Testis (tissue), 3 donors: Measurements from ENCODE around the gene OVAAL. TPM values are rescaled to one million over a fixed set of nuclear protein-coding genes. Genes with fewer than 3 reads are reported as not detected.

Experiments used
- DNase-seq: peaks from one replicate; pipeline ENCODE4 v3.0.0-alpha.2; 2019
- H3K27ac ChIP-seq, 2 donors: fragments of 200-600 bp; sonication (generic); one replicate each; pipeline ENCODE4 v1.5.1; 2019
- H3K27me3 ChIP-seq: fragments of 200-600 bp; sonication (generic); one replicate; pipeline ENCODE4 v1.5.1; 2019
- H3K36me3 ChIP-seq: fragments of 200-600 bp; sonication (generic); one replicate; pipeline ENCODE4 v1.5.1; 2017; ENCODE audit warnings: low read depth; ENCODE audit errors: missing control alignments
- H3K4me1 ChIP-seq: fragments of 200-600 bp; sonication (generic); one replicate; pipeline ENCODE4 v1.5.1; 2019
- H3K4me3 ChIP-seq, 2 donors: fragments of 200-600 bp; sonication (generic); one replicate each; pipeline ENCODE4 v1.5.1; 2017 to 2019
- H3K9me3 ChIP-seq: fragments of 200-600 bp; sonication (generic); one replicate; pipeline ENCODE4 v1.5.1; 2017
- CTCF ChIP-seq, 3 experiments: fragments of 450-650 bp in 2 of 3; fragments of 200-600 bp in 1 of 3; sonication (generic) in 1 of 3; IDR thresholded peaks; one replicate each; pipeline ENCODE4 v1.5.1; 2016 to 2019; ENCODE audit warnings: antibody characterized with exemption in 3 of 3, mild to moderate bottlenecking in 2 of 3, moderate library complexity in 1 of 3
- POLR2A ChIP-seq: fragments of 450-650 bp; IDR thresholded peaks from one replicate; pipeline ENCODE4 v1.6.1; 2017; ENCODE audit warnings: antibody characterized with exemption, mild to moderate bottlenecking, moderate library complexity
- WGBS, 2 donors: methylation state at CpG; one replicate each; pipeline ENCODE4 v1.1.5; 2018; 5-methylcytosine and 5-hydroxymethylcytosine counted together
- intact Hi-C: fragments of 100-400 bp; cut with DNase I; formaldehyde crosslinking; loops from one replicate; pipeline ENCODE4 v1.15.1; 2023; ENCODE audit warnings: low total_unique reads
- polyA plus RNA-seq: library from polyadenylated mRNA; stranded (reverse); fragments of 350-450 nt; fragmentation: Illumina TruSeq; extraction: RNeasy Lipid Tissue Mini Kit (QIAGEN cat#74804); gene quantifications from one replicate; pipeline ENCODE4 v1.2.3, GENCODE V29; 2014; ENCODE audit warnings: low read depth, low replicate concordance; ENCODE audit not compliant: insufficient read depth
- total RNA-seq, 2 donors: library from RNA; depleted of rRNA; stranded (reverse); fragments of >200 nt; gene quantifications; one replicate each; pipeline ENCODE4 v1.2.3, GENCODE V29; 2016

Gene OVAAL
- total and polyA plus RNA-seq, 3 donors from 2014 or later = not detected

- Histone ChIP-seq H3K4me1 (peaks cover 5% of the 10 kb centered on the region), H3K36me3 (no peaks in the 10 kb centered on the region), H3K27ac (no peak overlapping the region), H3K4me3 (no peak overlapping the region), H3K9me3 (no peaks in the 10 kb centered on the region), H3K27me3 (no peaks in the 10 kb centered on the region)
- 65 to 74% methylated on average over 4 of the region's 4 CpGs for WGBS, 2 donors
- no peak for DNase-seq
- intact Hi-C loops = loop anchor here (10.0 kb wide), 1 partner anchor 655 kb away; no protein-coding TSS in a partner anchor
- TF ChIP-seq CTCF (IDR thresholded peaks at IDR 0.05) (no peak), POLR2A (no peak)
Observed at GRCh38 chr1:180519846-180520245, 38.9 kb upstream of the OVAAL start.

DNA sequence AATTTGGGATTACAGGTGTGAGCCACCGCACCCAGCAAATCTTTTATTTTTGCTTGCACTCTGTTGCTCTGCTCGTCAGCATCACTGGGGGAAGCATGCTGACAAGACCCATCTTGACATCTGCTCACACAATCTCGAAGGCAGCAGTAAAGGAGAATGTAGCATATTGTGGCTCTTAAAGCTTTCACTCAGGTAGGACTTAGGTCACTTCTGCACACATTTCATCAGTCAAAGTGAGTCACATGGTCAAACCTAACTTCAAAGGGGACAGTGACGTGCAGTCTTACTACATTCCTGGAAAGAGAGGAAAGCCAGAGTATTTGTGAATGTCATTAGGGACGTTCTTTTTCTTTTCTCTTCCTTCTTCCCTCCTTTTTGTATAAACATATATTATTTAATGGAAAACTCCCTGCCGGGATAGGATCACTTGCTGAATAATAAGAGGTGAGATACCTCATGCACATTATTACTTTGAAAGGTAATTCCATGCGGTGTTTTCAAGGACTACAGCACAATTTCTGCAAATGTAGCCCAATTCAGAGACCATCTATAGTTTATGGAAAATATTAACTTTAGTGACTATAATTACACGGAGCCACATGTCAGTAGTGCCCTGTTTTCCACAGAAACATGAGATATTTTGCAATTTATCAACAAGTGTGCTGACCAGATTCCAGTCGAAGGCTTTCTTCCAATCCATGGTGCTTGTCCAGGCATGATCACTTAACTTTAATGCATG is 37.1 kb upstream of the OVAAL start:
- no peak for DNase-seq
- H3K4me3 ChIP-seq = no peak overlapping the region
- H3K27ac ChIP-seq = no peak overlapping the region
- H3K9me3 ChIP-seq = no peaks in the 10 kb centered on the region
- H3K4me1 ChIP-seq = peaks cover 8% of the 10 kb centered on the region
- H3K36me3 ChIP-seq = no peaks in the 10 kb centered on the region
- intact Hi-C loops = loop anchor here (10.0 kb wide), 1 partner anchor 653 kb away; no protein-coding TSS in a partner anchor
- no peak for TF ChIP-seq CTCF (IDR thresholded peaks at IDR 0.05)
- no peak for TF ChIP-seq POLR2A
- 70% methylated on average over 9 of the region's 9 CpGs for WGBS, 2 donors
- no peaks in the 10 kb centered on the region for H3K27me3 ChIP-seq

- 58 to 72% methylated on average over 7 of the region's 7 CpGs for WGBS, 2 donors
- intact Hi-C loops = loop anchor here (10.0 kb wide), 1 partner anchor 653 kb away; no protein-coding TSS in a partner anchor
- H3K27me3 ChIP-seq = no peaks in the 10 kb centered on the region
- no peaks in the 10 kb centered on the region for H3K36me3 ChIP-seq
- TF ChIP-seq CTCF (IDR thresholded peaks at IDR 0.05) (no peak), POLR2A (no peak)
- H3K4me3 ChIP-seq = no peak overlapping the region
- no peak for DNase-seq
- H3K27ac ChIP-seq = no peak overlapping the region
- H3K4me1 ChIP-seq = peaks cover 8% of the 10 kb centered on the region
- H3K9me3 ChIP-seq = no peaks in the 10 kb centered on the region
Observed at GRCh38 chr1:180522213-180522515, 36.6 kb upstream of the OVAAL start.

- Histone ChIP-seq H3K27ac (no peak overlapping the region), H3K4me3 (no peak overlapping the region), H3K36me3 (no peaks in the 10 kb centered on the region), H3K4me1 (peaks cover 26% of the 10 kb centered on the region), H3K27me3 (no peaks in the 10 kb centered on the region), H3K9me3 (no peaks in the 10 kb centered on the region)
- whole genome bisulfite sequencing, 2 donors = 82 to 83% methylated on average over 7 of the region's 7 CpGs
- TF ChIP-seq CTCF (IDR thresholded peaks at IDR 0.05) = no peak
- TF ChIP-seq POLR2A = no peak
- no peak for DNase-seq
- intact Hi-C loops = loop anchor here (10.0 kb wide), 1 partner anchor 650 kb away; no protein-coding TSS in a partner anchor
Observed at GRCh38 chr1:180524160-180524914, 34.4 kb upstream of the OVAAL start.
